ENCODE data around the gene C3AR1. TPM values are rescaled to one million over a fixed set of nuclear protein-coding genes. Genes with fewer than 3 reads are reported as not detected.
A peak's percentile ranks its signal among the peaks of the same experiment; 100 is the strongest.

Gene C3AR1
- total and polyA plus RNA-seq, 2 of the 13 experiments (the other 11 are each of a cell fraction or from before 2014, with no cell fraction given) = not detected

- TF ChIP-seq, protein P1, sequence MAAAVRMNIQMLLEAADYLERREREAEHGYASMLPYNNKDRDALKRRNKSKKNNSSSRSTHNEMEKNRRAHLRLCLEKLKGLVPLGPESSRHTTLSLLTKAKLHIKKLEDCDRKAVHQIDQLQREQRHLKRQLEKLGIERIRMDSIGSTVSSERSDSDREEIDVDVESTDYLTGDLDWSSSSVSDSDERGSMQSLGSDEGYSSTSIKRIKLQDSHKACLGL (CRISPR knock-in tag; IDR thresholded peaks at IDR 0.05) = peak; percentile 74; the same call in 1 of the 2 replicates
- TF ChIP-seq ZSCAN31 (CRISPR knock-in tag; IDR thresholded peaks at IDR 0.05; ENCODE audit: low read depth) = peak; percentile 69; the same call in 1 of the 2 replicates
- no peak for TF ChIP-seq GFI1 (CRISPR knock-in tag; IDR thresholded peaks at IDR 0.05; ENCODE audit: borderline replicate concordance)
- peak; percentile 60 for TF ChIP-seq ZNF281 (CRISPR knock-in tag; IDR thresholded peaks at IDR 0.05; ENCODE audit: borderline replicate concordance)
- no peak for TF ChIP-seq ZNF468 (CRISPR knock-in tag; IDR thresholded peaks at IDR 0.05)
- no peak for TF ChIP-seq KDM3A (CRISPR knock-in tag; IDR thresholded peaks at IDR 0.05; ENCODE audit: low read depth)
- TF ChIP-seq U2AF1 (optimal IDR thresholded peaks at IDR 0.05; ENCODE audit: low read depth, low read length) = no peak
- TF ChIP-seq SPEN (CRISPR knock-in tag; IDR thresholded peaks at IDR 0.05; ENCODE audit: low read depth) = peak; percentile 47; the same call in 1 of the 2 replicates
- TF ChIP-seq ZNF180 (CRISPR knock-in tag; IDR thresholded peaks at IDR 0.05; ENCODE audit: borderline replicate concordance, low read depth) = no peak
- peak; percentile 94 for TF ChIP-seq ZNF121 (CRISPR knock-in tag; IDR thresholded peaks at IDR 0.05)
- no peak for TF ChIP-seq GATA4 (IDR thresholded peaks at IDR 0.05; ENCODE audit: borderline replicate concordance, low read depth)
- no peak for TF ChIP-seq NR1H2 (CRISPR knock-in tag; IDR thresholded peaks at IDR 0.05; ENCODE audit: borderline replicate concordance, low read depth)
- no peak for TF ChIP-seq MLX (CRISPR knock-in tag; IDR thresholded peaks at IDR 0.05)
- TF ChIP-seq ZFY (CRISPR knock-in tag; IDR thresholded peaks at IDR 0.05) = peak; percentile 98
- TF ChIP-seq RFXAP (CRISPR knock-in tag; IDR thresholded peaks at IDR 0.05; ENCODE audit: borderline replicate concordance) = peak; percentile 78; the same call in 1 of the 2 replicates
- no peak for TF ChIP-seq PLSCR1 (CRISPR knock-in tag; IDR thresholded peaks at IDR 0.05; ENCODE audit: borderline replicate concordance)
- TF ChIP-seq POLR2A (IDR thresholded peaks at IDR 0.05; ENCODE audit: insufficient read depth in 1 of 2, low read depth in 2 of 2, low read length in 2 of 2) = peak; percentile 23 to 57; a peak in 2 of 4 replicates
- TF ChIP-seq FLYWCH1 (CRISPR knock-in tag; IDR thresholded peaks at IDR 0.05) = no peak
- TF ChIP-seq POLR2G (IDR thresholded peaks at IDR 0.05; ENCODE audit: low read depth, low read length) = peak; percentile 71
- peak; percentile 56 for TF ChIP-seq SALL1 (CRISPR knock-in tag; IDR thresholded peaks at IDR 0.05)
- peak; percentile 59; the same call in 1 of the 2 replicates for TF ChIP-seq ZNF558 (CRISPR knock-in tag; IDR thresholded peaks at IDR 0.05; ENCODE audit: borderline replicate concordance)
- no peak for TF ChIP-seq GPN1 (CRISPR knock-in tag; IDR thresholded peaks at IDR 0.05; ENCODE audit: borderline replicate concordance)
- 0 out of 2 replicates have a peak, but pooled peaks have one; percentile 29 for TF ChIP-seq CAMTA2 (CRISPR knock-in tag; IDR thresholded peaks at IDR 0.05; ENCODE audit: borderline replicate concordance)
- peak; percentile 41 for TF ChIP-seq RBM39 (IDR thresholded peaks at IDR 0.05; ENCODE audit: low read depth, low read length, poor library complexity, severe bottlenecking)
Measured at GRCh38 chr12:8032242-8033152, 33.7 kb downstream of the C3AR1 start, which contains the start of gene FOXJ2 (continued).

All from HepG2 (cell line).